IPS-20b (cell line): Measurements from ENCODE around the gene ATP9B.
"Not testable (repeated sequence)": the region's sequence is repeated elsewhere in the genome, so short reads cannot be mapped to it uniquely, and the experiment has no call there.

Experiments used
- H3K27ac ChIP-seq: one replicate; pipeline ENCODE4 v1.5.1; 2013; ENCODE audit warnings: low read length
- H3K27me3 ChIP-seq: 2 replicates; pipeline ENCODE4 v1.6.1; 2013; ENCODE audit warnings: mild to moderate bottlenecking, low read length, inconsistent platforms; ENCODE audit not compliant: insufficient read depth
- H3K36me3 ChIP-seq: 2 replicates; pipeline ENCODE4 v1.6.1; 2013; ENCODE audit warnings: low read depth, mild to moderate bottlenecking, inconsistent platforms, low read length, moderate library complexity; ENCODE audit not compliant: insufficient read depth
- H3K4me1 ChIP-seq: 2 replicates; pipeline ENCODE4 v1.6.1; 2013; ENCODE audit warnings: mild to moderate bottlenecking, control low read depth, inconsistent platforms, low read length, moderate library complexity; ENCODE audit not compliant: insufficient read depth
- H3K4me3 ChIP-seq: 2 replicates; pipeline ENCODE4 v1.5.1; 2013; ENCODE audit warnings: mild to moderate bottlenecking, low read length, inconsistent platforms
- H3K9ac ChIP-seq: 2 replicates; pipeline ENCODE4 v1.6.1; 2013; ENCODE audit warnings: low read depth, mild to moderate bottlenecking, inconsistent platforms, low read length, moderate library complexity
- H3K9me3 ChIP-seq: 2 replicates; pipeline ENCODE4 v1.6.1; 2013; ENCODE audit warnings: mild to moderate bottlenecking, low read depth, low read length, inconsistent platforms; ENCODE audit not compliant: insufficient read depth

The ATP9B gene

GRCh38 chr18:79375441-79376154 is 306.4 kb downstream of the ATP9B start:
- Histone ChIP-seq H3K9me3 (no peaks in the 10 kb centered on the region), H3K4me1 (peaks cover 5% of the 10 kb centered on the region; the same call in 1 of the 2 replicates), H3K9ac (no peak overlapping the region), H3K36me3 (0 out of 2 replicates have a peak, but pooled peaks cover 4% of the 10 kb centered on the region), H3K27me3 (no peaks in the 10 kb centered on the region; the same call in 1 of the 2 replicates), H3K4me3 (no peak overlapping the region), H3K27ac (no peak overlapping the region)

DNA sequence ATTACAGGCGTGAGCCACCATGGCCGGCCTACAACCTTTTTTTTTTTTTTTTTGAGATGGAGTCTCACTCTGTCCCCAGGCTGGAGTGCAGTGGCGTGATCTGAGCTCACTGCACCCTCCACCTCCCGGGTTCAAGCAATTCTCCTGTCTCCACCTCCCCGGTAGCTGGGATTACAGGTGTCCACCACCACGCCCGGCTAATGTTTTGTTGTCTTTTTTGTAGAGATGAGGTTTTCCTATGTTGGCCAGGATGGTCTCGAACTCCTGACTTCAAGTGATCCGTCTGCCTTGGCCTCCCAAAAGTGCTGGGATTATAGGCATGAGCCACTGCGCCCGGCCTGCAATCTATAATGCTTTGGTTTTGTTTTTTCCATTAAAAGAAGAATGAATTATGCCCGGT is 307.5 kb downstream of the ATP9B start:
- not testable (repeated sequence) for H3K9me3 ChIP-seq, H3K9ac ChIP-seq, H3K4me3 ChIP-seq, H3K27ac ChIP-seq, H3K4me1 ChIP-seq, H3K36me3 ChIP-seq, H3K27me3 ChIP-seq

DNA sequence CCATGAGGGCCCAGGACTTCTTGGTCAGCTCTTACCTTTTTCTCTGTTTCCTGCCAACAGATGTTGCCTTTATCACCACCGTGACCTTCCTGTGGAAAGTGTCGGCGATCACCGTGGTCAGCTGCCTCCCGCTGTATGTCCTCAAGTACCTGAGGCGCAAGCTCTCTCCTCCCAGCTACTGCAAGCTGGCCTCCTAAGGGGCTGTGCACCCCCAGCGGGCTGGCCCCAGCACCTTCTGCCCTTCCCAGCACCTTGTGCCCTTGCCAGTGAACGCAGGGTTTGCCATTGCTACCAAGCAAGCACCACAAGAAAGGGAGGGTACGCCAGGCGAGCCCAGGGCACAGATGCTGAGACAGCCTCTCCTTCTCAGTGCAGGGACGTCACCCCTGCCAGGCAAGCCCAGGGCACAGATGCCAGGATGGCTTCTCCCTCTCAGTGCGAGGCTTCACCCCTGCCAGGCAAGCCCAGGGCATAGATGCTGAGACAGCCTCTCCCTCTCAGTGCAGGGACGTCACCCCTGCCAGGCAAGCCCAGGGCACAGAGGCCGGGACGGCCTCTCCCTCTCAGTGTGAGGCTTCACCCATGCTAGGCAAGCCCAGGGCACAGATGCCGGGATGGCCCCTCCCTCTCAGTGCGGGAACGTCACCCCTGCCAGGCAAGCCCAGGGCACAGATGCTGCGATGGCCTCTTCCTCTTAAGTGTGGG is 308.1 kb downstream of the ATP9B start:
- no peaks in the 10 kb centered on the region for H3K9me3 ChIP-seq
- H3K27ac ChIP-seq: no peak overlapping the region
- 0 out of 2 replicates have a peak, but pooled peaks cover 4% of the 10 kb centered on the region for H3K36me3 ChIP-seq
- no peak overlapping the region for H3K4me3 ChIP-seq
- H3K27me3 ChIP-seq: no peaks in the 10 kb centered on the region; the same call in 1 of the 2 replicates
- H3K9ac ChIP-seq: no peak overlapping the region
- peaks cover 5% of the 10 kb centered on the region; the same call in 1 of the 2 replicates for H3K4me1 ChIP-seq

- peak overlapping the region; percentile 63; the same call in 1 of the 2 replicates for H3K4me3 ChIP-seq
- H3K27ac ChIP-seq: no peak overlapping the region
- 0 out of 2 replicates have a peak, but pooled peaks cover 4% of the 10 kb centered on the region for H3K36me3 ChIP-seq
- H3K27me3 ChIP-seq: no peaks in the 10 kb centered on the region; the same call in 1 of the 2 replicates
- no peaks in the 10 kb centered on the region for H3K9me3 ChIP-seq
- peak overlapping the region; percentile 49; the same call in 1 of the 2 replicates for H3K9ac ChIP-seq
- H3K4me1 ChIP-seq: peaks cover 5% of the 10 kb centered on the region; the same call in 1 of the 2 replicates
Measured at GRCh38 chr18:79378536-79379250, 309.5 kb downstream of the ATP9B start.

- Histone ChIP-seq H3K36me3 (0 out of 2 replicates have a peak, but pooled peaks cover 4% of the 10 kb centered on the region), H3K27ac (no peak overlapping the region), H3K4me1 (peaks cover 5% of the 10 kb centered on the region; the same call in 1 of the 2 replicates), H3K27me3 (no peaks in the 10 kb centered on the region; the same call in 1 of the 2 replicates), H3K4me3 (no peak overlapping the region), H3K9me3 (no peaks in the 10 kb centered on the region), H3K9ac (no peak overlapping the region)
Measured at GRCh38 chr18:79379251-79379905, 310.2 kb downstream of the ATP9B start.

GRCh38 chr18:79379931-79380815 is 311.0 kb downstream of the ATP9B start:
- peaks cover 5% of the 10 kb centered on the region; the same call in 1 of the 2 replicates for H3K4me1 ChIP-seq
- H3K9ac ChIP-seq: no peak overlapping the region

GRCh38 chr18:79380816-79381806 is 311.9 kb downstream of the ATP9B start:
- H3K27ac ChIP-seq: no peak overlapping the region
- peaks cover 5% of the 10 kb centered on the region; the same call in 1 of the 2 replicates for H3K4me1 ChIP-seq
- H3K9ac ChIP-seq: no peak overlapping the region
- H3K36me3 ChIP-seq: no peaks in the 10 kb centered on the region
- H3K27me3 ChIP-seq: no peaks in the 10 kb centered on the region; the same call in 1 of the 2 replicates
- no peaks in the 10 kb centered on the region for H3K9me3 ChIP-seq
- no peak overlapping the region for H3K4me3 ChIP-seq

More at GRCh38 chr18:79379931-79380815, 311.0 kb downstream of the ATP9B start:
- Histone ChIP-seq H3K9me3 (no peaks in the 10 kb centered on the region), H3K27ac (no peak overlapping the region), H3K4me3 (no peak overlapping the region), H3K36me3 (no peaks in the 10 kb centered on the region), H3K27me3 (no peaks in the 10 kb centered on the region; the same call in 1 of the 2 replicates)

GRCh38 chr18:79381811-79382311 is 312.7 kb downstream of the ATP9B start:
- no peaks in the 10 kb centered on the region for H3K36me3 ChIP-seq
- H3K27ac ChIP-seq: no peak overlapping the region
- no peak overlapping the region for H3K9ac ChIP-seq
- H3K4me1 ChIP-seq: peaks cover 5% of the 10 kb centered on the region; the same call in 1 of the 2 replicates
- no peaks in the 10 kb centered on the region for H3K9me3 ChIP-seq
- H3K4me3 ChIP-seq: no peak overlapping the region
- H3K27me3 ChIP-seq: no peaks in the 10 kb centered on the region; the same call in 1 of the 2 replicates

DNA sequence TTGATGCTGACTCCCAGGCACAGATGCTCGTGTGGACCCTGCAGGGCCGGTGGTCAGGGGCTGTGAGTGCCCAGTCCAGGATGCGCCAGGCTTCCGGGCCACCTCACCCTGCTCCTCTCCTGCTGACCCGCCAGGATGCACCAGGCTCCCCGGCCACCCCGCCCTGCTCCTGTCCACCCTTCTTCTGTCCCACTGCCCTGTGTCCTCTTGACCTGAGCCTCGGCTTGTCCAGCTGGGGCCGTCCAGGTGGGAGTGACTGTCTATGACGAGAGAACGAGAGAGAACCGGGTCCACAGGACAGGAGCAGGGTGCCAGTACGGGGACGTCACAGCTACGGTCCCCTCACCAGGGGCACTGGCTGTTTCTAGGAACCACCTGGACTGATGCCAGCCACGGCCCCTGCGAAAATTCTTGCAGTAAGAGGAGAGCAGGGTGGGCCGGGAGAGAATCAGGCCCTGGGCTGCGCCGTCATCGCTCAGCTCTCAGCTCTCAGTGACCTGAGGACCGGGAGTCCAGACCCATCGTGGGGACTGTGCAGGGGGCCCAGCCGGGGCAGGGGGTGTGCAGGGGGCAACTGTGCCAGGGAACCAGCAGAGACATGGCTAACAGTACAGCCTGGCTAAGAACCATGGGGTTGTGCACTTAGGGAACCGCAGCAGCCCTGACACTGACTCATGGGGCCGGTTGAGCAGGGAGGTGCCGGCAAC is 313.6 kb downstream of the ATP9B start:
- Histone ChIP-seq H3K4me1 (peaks cover 5% of the 10 kb centered on the region; the same call in 1 of the 2 replicates), H3K36me3 (no peaks in the 10 kb centered on the region), H3K27me3 (no peaks in the 10 kb centered on the region; the same call in 1 of the 2 replicates), H3K9me3 (no peaks in the 10 kb centered on the region), H3K27ac (no peak overlapping the region), H3K9ac (no peak overlapping the region), H3K4me3 (no peak overlapping the region)
